H9 (cell line): ENCODE results near the gene UBE2U. TPM values are rescaled to one million over a fixed set of nuclear protein-coding genes. Genes with fewer than 3 reads are reported as not detected.
A peak's percentile ranks its signal among the peaks of the same experiment; 100 is the strongest.

Source experiments
- DNase-seq: peaks from one replicate; pipeline ENCODE4 v3.0.0-alpha.2; 2017
- H2AFZ ChIP-seq: one replicate; pipeline ENCODE4 v1.6.1; 2013; ENCODE audit warnings: mild to moderate bottlenecking, low read length, control low read depth, moderate library complexity
- H2AK5ac ChIP-seq: 2 replicates; pipeline ENCODE4 v1.6.1; 2013; ENCODE audit warnings: low read length, control low read depth, mixed read lengths; ENCODE audit not compliant: insufficient read length
- H2BK120ac ChIP-seq: one replicate; pipeline ENCODE4 v1.6.1; 2013; ENCODE audit warnings: low read depth, mild to moderate bottlenecking, low read length, control low read depth, inconsistent platforms; ENCODE audit not compliant: poor library complexity, severe bottlenecking
- H2BK12ac ChIP-seq: 2 replicates; pipeline ENCODE4 v1.6.1; 2013; ENCODE audit warnings: low read length, control low read depth, mixed read lengths, low read depth; ENCODE audit not compliant: insufficient read length
- H2BK15ac ChIP-seq: 2 replicates; pipeline ENCODE4 v1.6.1; 2013; ENCODE audit warnings: low read depth, low read length, control low read depth
- H2BK20ac ChIP-seq: one replicate; pipeline ENCODE4 v1.6.1; 2013; ENCODE audit warnings: low read depth, mild to moderate bottlenecking, low read length, control low read depth, inconsistent platforms; ENCODE audit not compliant: poor library complexity, severe bottlenecking
- H2BK5ac ChIP-seq: 2 replicates; pipeline ENCODE4 v1.6.1; 2013; ENCODE audit warnings: low read length, control low read depth, mixed read lengths; ENCODE audit not compliant: insufficient read length
- H3K14ac ChIP-seq: 2 replicates; pipeline ENCODE4 v1.6.1; 2013; ENCODE audit warnings: low read length, control low read depth; ENCODE audit not compliant: insufficient read depth
- H3K18ac ChIP-seq: 2 replicates; pipeline ENCODE4 v1.6.1; 2013; ENCODE audit warnings: low read depth, mild to moderate bottlenecking, mixed read lengths, low read length, control low read depth; ENCODE audit not compliant: insufficient read length
- H3K23ac ChIP-seq: 2 replicates; pipeline ENCODE4 v1.6.1; 2013; ENCODE audit warnings: low read length, control low read depth, mixed read lengths, low read depth; ENCODE audit not compliant: insufficient read length
- H3K23me2 ChIP-seq: 2 replicates; pipeline ENCODE4 v1.6.1; 2013; ENCODE audit warnings: low read depth, mild to moderate bottlenecking, mixed read lengths, low read length, control low read depth; ENCODE audit not compliant: insufficient read length, poor library complexity, severe bottlenecking
- H3K27ac ChIP-seq: 2 replicates; pipeline ENCODE4 v1.5.1; 2013; ENCODE audit warnings: low read length, control low read depth, mixed read lengths, low read depth; ENCODE audit not compliant: insufficient read length
- H3K27me3 ChIP-seq: 2 replicates; pipeline ENCODE4 v1.6.1; 2013; ENCODE audit warnings: low read length, control low read depth, inconsistent platforms; ENCODE audit not compliant: insufficient read depth
- H3K4ac ChIP-seq: 2 replicates; pipeline ENCODE4 v1.6.1; 2013; ENCODE audit warnings: low read depth, mild to moderate bottlenecking, control low read depth, inconsistent platforms, low read length, moderate library complexity
- H3K4me1 ChIP-seq: 2 replicates; pipeline ENCODE4 v1.6.1; 2013; ENCODE audit warnings: low read length, control low read depth, inconsistent platforms; ENCODE audit not compliant: insufficient read depth
- H3K4me2 ChIP-seq: 2 replicates; pipeline ENCODE4 v1.6.1; 2013; ENCODE audit warnings: low read length, control low read depth, mixed read lengths; ENCODE audit not compliant: insufficient read length, insufficient read depth
- H3K56ac ChIP-seq: 2 replicates; pipeline ENCODE4 v1.6.1; 2013; ENCODE audit warnings: low read depth, mild to moderate bottlenecking, mixed read lengths, low read length, control low read depth; ENCODE audit not compliant: insufficient read length
- H3K79me1 ChIP-seq: 2 replicates; pipeline ENCODE4 v1.6.1; 2013; ENCODE audit warnings: low read depth, mild to moderate bottlenecking, moderate library complexity, low read length, control low read depth, inconsistent platforms; ENCODE audit not compliant: insufficient read depth, poor library complexity, severe bottlenecking
- H3K79me2 ChIP-seq: 2 replicates; pipeline ENCODE4 v1.6.1; 2013; ENCODE audit warnings: low read length, control low read depth, inconsistent platforms; ENCODE audit not compliant: insufficient read depth
- H3K9ac ChIP-seq: 2 replicates; pipeline ENCODE4 v1.6.1; 2013; ENCODE audit warnings: low read length, control low read depth, mixed read lengths; ENCODE audit not compliant: insufficient read length; ENCODE audit errors: extremely low read depth
- H3K9me3 ChIP-seq: one replicate; pipeline ENCODE4 v1.6.1; 2013; ENCODE audit warnings: low read depth, low read length, inconsistent platforms; ENCODE audit not compliant: control insufficient read depth
- H3T11ph ChIP-seq: one replicate; pipeline ENCODE4 v1.6.1; 2013; ENCODE audit warnings: mild to moderate bottlenecking, low read length, control low read depth, inconsistent platforms
- H4K20me1 ChIP-seq: one replicate; pipeline ENCODE4 v1.6.1; 2013; ENCODE audit not compliant: control insufficient read depth, insufficient read length, insufficient read depth
- H4K5ac ChIP-seq: 2 replicates; pipeline ENCODE4 v1.6.1; 2013; ENCODE audit warnings: low read depth, mild to moderate bottlenecking, mixed read lengths, low read length, control low read depth; ENCODE audit not compliant: insufficient read length
- H4K8ac ChIP-seq: replicated peaks from 2 replicates; pipeline ENCODE4 v1.6.1; 2013; ENCODE audit warnings: low read length, control low read depth, mixed read lengths, low read depth; ENCODE audit not compliant: insufficient read length
- H4K91ac ChIP-seq: 2 replicates; pipeline ENCODE4 v1.6.1; 2013; ENCODE audit warnings: low read depth, mild to moderate bottlenecking, moderate library complexity, mixed read lengths, low read length, control low read depth; ENCODE audit not compliant: insufficient read length
- H3K27ac Mint-ChIP-seq, 3 experiments: 2 replicates in 2 of 3; 3 replicates in 1 of 3; pipeline ENCODE4 v1.8.0; 2020 to 2021; ENCODE audit warnings: mixed read lengths in 3 of 3, mild to moderate bottlenecking in 1 of 3, moderate library complexity in 1 of 3
- H3K27me3 Mint-ChIP-seq: 2 replicates; pipeline ENCODE4 v1.8.0; 2021; ENCODE audit warnings: low read depth, mild to moderate bottlenecking, moderate library complexity, mixed read lengths
- H3K36me3 Mint-ChIP-seq, 3 experiments: 2 replicates in 2 of 3; 3 replicates in 1 of 3; pipeline ENCODE4 v1.8.0; 2020 to 2021; ENCODE audit warnings: low read depth in 3 of 3, mixed read lengths in 3 of 3; ENCODE audit not compliant: insufficient read depth in 1 of 3
- H3K4me1 Mint-ChIP-seq, 2 experiments: 2 replicates each; pipeline ENCODE4 v1.8.0; 2020; ENCODE audit warnings: mixed read lengths in 2 of 2
- H3K4me3 Mint-ChIP-seq, 2 experiments: 2 replicates in 1 of 2; 3 replicates in 1 of 2; pipeline ENCODE4 v1.8.0; 2020 to 2021; ENCODE audit warnings: mild to moderate bottlenecking in 2 of 2, mixed read lengths in 2 of 2, moderate library complexity in 1 of 2
- H3K9me3 Mint-ChIP-seq, 2 experiments: 2 replicates in 1 of 2; 3 replicates in 1 of 2; pipeline ENCODE4 v1.8.0; 2020; ENCODE audit warnings: mild to moderate bottlenecking in 2 of 2, mixed read lengths in 2 of 2, moderate library complexity in 1 of 2
- CTCF ChIP-seq: fragments of 200-600 bp; sonication (generic); conservative IDR thresholded peaks from 3 replicates; pipeline ENCODE4 v1.8.0; 2021; ENCODE audit warnings: antibody characterized with exemption, mild to moderate bottlenecking
- WGBS: extraction: QIAGEN DNeasy Blood & Tissue Kit; methylation state at CpG from one replicate; pipeline ENCODE4 v1.1.7; 2013; ENCODE audit warnings: missing lambda C conversion rate, low lambda C conversion rate, mixed read lengths; ENCODE audit not compliant: insufficient read length; ENCODE audit errors: extremely low coverage; 5-methylcytosine and 5-hydroxymethylcytosine counted together
- total RNA-seq: library from RNA; stranded (reverse); gene quantifications from 2 replicates; pipeline ENCODE4 v1.2.1, GENCODE V29; 2021

Gene UBE2U
- total RNA-seq, 1 experiment from 2014 or later = not detected

GRCh38 chr1:64163431-64163830 is 40.0 kb upstream of the UBE2U start:
- Histone ChIP-seq H3K79me2 (no peaks in the 10 kb centered on the region), H3K27me3 (no peaks in the 10 kb centered on the region), H3K56ac (no peak overlapping the region), H2BK12ac (no peak overlapping the region), H3K4ac (no peak overlapping the region), H2BK120ac (no peak overlapping the region), H2AK5ac (no peak overlapping the region), H3K79me1 (no peaks in the 10 kb centered on the region), H3K23me2 (no peaks in the 10 kb centered on the region), H2AFZ (no peak overlapping the region), H4K20me1 (no peaks in the 10 kb centered on the region), H2BK15ac (no peak overlapping the region), H3K9me3 (peaks cover 7% of the 10 kb centered on the region), H4K5ac (no peak overlapping the region), H3K9ac (no peak overlapping the region), H3K4me1 (no peaks in the 10 kb centered on the region), H3K4me2 (no peak overlapping the region), H4K8ac (no peak overlapping the region), H3T11ph (no peak overlapping the region), H2BK5ac (no peak overlapping the region), H4K91ac (no peak overlapping the region), H3K14ac (no peak overlapping the region), H2BK20ac (no peak overlapping the region), H3K18ac (no peak overlapping the region), H3K23ac (no peak overlapping the region), H3K27ac (no peak overlapping the region)
- WGBS = no CpG with 5 or more reads among the region's 4 CpGs
- H3K27ac Mint-ChIP-seq = peak overlapping the region in 1 of 3 experiments; percentile 65; a peak in 5 of 7 replicates
- TF ChIP-seq CTCF = no peak
- H3K4me3 Mint-ChIP-seq = no peak overlapping the region
- no peaks in the 10 kb centered on the region for H3K27me3 Mint-ChIP-seq
- peaks cover 0 to 16% of the 10 kb centered on the region in 2 experiments; a peak in 3 of 4 replicates for H3K4me1 Mint-ChIP-seq
- peaks cover 0 to 14% of the 10 kb centered on the region in 2 experiments; a peak in 3 of 5 replicates for H3K9me3 Mint-ChIP-seq
- peaks cover 43 to 56% (median 51%) of the 10 kb centered on the region in 3 experiments for H3K36me3 Mint-ChIP-seq
- DNase-seq = no peak
